Occipital lobe (tissue), 2 donors: ENCODE results near the gene SLCO1A2. TPM values are rescaled to one million over a fixed set of nuclear protein-coding genes. Genes with fewer than 3 reads are reported as not detected.
"Not testable (repeated sequence)": the region's sequence is repeated elsewhere in the genome, so short reads cannot be mapped to it uniquely, and the experiment has no call there.

Experiments used
- DNase-seq: peaks from one replicate; lab custom pipeline; 2025; lab: John Stamatoyannopoulos, UW
- total RNA-seq: library from RNA; depleted of rRNA; stranded (reverse); fragments of >200 nt; gene quantifications from one replicate; pipeline ENCODE4 v1.2.3, GENCODE V29; 2014

Gene SLCO1A2
- total RNA-seq = 8.3 TPM

- DNase-seq = no peak
These were observed at the start of gene SLCO1A2 for GRCh38 chr12:21334771-21335325. TSS of gene SLCO1A2 (minus strand) at chr12:21334917. CDS start at chr12:21334647, 270 bp downstream.

GRCh38 chr12:21384261-21384660 lies 49.5 kb upstream of the SLCO1A2 start:
- DNase-seq = no peak

DNA sequence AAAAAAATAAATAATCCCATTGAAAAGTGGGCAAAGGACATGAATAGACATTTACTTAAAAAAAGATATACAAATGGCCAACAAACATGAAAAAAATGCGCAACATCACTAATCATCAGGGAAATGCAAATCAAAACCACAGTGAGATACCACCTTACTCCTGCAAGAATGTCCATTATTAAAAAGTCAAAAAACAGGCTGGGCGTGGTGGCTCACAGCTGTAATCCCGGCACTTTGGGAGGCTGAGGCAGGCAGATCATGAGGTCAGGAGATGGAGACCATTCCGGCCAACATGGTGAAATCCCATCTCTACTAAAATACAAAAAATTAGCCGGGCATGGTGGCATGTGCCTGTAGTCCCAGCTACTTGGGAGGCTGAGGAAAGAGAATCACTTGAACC lies 46.6 kb upstream of the SLCO1A2 start:
- DNase-seq = not testable (repeated sequence)

DNA sequence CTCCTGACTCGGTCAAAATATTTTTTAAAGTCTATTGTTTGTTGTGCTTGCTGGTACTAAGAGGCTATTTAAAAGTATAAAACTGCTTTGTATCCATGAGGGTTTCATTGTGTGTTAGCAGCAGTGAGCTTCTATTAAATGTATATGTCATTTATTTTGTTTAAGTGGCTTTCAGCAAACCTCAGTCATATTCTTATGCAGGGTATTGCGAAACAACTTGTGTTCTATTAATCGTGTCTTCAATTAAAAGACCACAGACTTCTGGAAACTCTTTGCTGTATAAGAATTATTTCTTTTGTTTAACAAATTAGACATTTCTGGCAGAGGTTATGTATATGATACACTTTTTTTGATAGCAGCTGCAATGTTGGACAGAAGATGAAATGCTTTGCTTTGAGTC lies 44.5 kb upstream of the SLCO1A2 start:
- DNase-seq = no peak

- no peak for DNase-seq
These were observed 37.9 kb upstream of the SLCO1A2 start, which contains the start of gene IAPP for GRCh38 chr12:21372602-21373001. TSS of gene IAPP (plus strand) at chr12:21372902. CDS start at chr12:21373352, 450 bp downstream.

- no peak for DNase-seq
These were observed 36.2 kb upstream of the SLCO1A2 start for GRCh38 chr12:21370845-21371449.

DNA sequence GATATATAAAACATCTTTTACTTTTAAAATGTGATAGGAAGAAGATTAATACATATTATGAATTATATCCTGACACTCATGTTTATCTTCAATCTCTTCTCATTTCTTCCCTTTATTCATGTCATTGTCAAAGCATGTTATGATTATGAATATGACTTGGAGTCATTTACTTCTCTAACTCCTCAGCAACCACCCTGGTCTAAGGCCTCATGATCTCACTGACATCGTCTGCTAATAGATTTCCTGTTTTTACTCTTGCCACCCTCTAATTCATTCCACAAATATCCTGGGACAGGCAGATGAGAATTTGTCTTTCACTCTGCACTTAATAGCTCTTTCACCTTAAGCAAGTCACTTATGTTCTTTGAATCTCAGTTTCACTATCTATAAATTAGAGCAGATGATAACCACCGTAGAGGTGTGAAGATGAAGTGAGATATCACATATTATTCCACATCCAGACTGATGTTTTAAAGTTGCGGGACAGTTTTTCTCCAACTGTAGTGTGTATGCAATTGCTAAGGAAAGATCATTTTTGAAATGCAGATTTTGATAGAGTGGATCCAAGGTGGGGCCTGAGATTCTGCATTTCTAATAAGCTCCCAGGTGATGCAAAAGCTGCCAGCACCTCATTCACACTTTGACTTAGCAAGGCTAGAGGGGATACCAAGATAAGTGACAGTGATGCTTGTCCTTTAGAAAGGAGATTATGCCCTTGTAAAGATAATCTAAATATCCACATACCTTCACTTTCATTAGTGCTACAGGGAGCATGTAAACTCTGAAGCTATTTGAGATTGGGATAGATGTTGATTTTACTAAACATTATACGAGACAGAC lies 34.6 kb upstream of the SLCO1A2 start:
- DNase-seq = no peak

DNA sequence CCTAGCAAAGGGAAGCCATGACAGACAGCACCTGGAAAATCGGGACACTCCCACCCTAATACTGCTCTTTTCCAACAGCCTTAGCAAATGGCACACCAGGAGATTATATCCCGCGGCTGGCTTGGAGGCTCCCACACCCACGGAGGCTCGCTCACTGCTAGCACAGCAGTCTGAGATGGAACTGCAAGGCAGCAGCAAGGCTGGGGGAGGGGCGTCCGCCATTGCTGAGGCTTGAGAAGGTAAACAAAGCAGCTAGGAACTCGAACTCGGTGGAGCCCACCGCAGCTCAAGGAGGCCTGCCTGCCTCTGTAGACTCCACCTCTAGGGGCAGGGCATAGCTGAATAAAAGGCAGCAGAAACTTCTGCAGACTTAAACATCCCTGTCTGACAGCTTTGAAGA lies 25.9 kb upstream of the SLCO1A2 start:
- DNase-seq = not testable (repeated sequence)

DNA sequence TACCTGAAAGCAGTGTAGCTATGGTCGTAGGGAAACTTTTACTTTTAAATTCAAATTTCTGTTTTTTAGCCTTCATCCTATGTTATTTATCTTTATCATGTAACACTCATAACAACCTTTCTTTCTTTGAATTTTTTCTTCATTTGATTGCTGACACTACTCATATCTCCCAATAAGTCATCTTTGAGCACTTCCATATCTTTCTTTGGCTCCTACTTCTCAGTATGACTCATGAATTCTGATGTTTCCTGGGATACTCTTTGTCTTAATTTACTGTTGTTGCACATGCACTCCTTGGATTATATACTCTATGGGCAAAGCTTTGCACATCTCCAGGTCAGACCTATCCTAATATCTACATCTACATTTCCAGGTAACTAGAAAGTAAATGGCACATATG lies 19.9 kb upstream of the SLCO1A2 start:
- DNase-seq = no peak

DNA sequence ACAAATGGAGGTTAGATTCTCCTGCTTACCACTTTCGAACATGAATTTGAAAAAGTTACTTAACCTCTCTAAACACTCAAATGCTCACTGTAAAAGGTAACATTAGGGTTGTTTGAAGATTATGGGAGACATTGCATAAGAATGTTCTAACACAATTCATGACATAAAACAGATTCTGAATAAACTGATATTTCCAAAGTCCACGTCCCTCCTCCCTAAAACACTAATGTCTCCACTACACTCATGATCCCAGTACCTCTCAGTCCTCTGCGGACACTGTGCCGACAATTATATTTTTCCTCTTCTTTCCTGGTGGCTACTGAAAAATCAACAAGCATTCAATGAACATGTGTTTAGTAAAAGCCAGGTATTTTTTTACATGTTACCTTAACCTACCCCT lies 19.2 kb upstream of the SLCO1A2 start:
- no peak for DNase-seq

DNA sequence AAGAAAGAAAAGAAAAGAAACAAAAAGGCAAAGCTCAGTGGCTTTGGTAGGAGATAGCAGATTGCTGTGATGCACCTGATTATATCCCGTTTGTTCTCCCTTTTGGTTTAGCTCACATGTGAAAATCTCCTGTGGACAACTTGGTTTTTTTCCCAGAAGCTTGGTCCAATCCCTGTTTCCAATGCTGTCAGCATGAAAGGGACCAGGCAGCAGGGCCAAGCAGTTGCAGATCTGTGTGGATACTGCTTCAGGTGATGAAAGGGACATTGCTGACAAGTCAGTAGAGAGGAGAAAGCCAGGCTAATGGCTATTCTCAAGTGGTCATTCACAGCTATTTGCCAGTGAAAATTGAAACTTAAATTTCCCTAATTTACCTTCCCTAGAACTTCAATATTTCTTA lies 18.8 kb upstream of the SLCO1A2 start:
- no peak for DNase-seq

DNA sequence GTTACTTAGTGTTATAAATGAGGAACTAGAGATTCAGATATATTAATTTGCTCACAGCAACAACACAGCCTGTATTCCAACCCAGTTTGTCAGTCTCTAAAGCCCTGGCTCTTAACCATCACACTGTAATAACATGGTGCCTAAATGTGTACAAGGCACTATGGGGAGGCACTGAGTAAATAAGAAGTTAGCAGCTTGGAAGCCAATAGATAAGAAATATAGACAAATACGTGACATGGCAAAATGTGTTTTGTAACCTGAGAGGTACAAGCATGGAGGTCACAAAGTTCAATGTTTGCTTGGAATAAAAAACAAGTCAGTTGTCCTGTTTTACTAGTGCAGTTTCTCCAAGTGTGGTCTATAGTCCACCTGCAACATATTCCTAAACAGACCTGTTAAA lies 16.3 kb upstream of the SLCO1A2 start:
- DNase-seq = no peak

- no peak for DNase-seq
These were observed 12.0 kb upstream of the SLCO1A2 start for GRCh38 chr12:21346542-21347205.

DNA sequence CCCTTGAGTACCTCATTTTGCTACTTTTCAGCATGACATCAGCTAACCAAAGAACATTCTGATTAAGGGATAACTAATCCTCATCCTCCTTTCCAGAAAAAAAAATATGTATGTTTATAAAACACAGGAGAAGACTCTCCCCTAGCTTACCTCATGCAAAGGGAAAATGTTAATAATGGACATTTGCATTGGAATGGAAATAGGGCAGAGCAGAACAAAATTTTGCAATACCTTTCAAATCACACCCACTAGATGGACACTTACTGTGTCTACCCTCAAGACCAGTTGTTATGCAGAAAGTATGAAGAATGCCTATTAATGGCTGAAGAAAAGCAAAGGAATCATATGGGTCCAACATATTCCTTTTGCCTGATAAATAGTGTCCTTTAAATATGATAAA lies 8.9 kb upstream of the SLCO1A2 start:
- no peak for DNase-seq

DNA sequence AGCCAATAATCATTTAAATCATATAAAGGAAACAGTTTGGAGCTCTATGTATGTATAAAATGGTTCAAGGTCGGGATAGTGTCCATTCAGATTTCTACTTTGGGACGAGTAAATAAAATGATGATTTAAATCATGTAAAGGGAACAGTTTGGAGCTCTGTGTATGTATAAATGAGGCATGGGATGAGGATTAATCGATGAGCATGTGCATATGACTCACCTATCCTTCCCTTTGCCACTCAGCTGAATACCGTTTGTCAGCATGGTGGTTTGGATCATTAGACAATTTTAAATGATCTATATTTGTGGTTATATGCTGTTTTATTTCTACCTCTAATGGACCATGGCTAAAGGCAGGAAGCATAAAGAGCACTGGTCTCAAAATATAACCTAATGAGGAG lies 7.1 kb upstream of the SLCO1A2 start:
- no peak for DNase-seq

GRCh38 chr12:21340403-21340802 lies 5.7 kb upstream of the SLCO1A2 start:
- DNase-seq = no peak

DNA sequence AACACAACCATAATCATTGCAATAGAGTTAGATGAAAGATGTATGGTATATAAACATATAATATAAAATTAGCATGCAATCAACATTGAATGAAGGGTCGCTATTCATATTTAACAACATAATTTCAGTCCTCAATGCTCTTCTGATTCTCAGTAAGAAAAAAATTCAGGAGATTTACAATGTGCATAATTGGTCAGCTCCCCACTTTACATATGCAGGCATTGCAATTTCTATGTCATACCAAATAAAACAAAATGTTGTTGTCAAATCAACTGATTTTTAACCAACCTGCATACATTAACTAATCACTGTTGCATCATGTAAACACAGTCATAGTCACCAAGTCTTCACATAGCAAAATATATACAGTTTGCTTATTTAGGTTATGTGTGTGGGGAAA lies 5.2 kb upstream of the SLCO1A2 start:
- DNase-seq = no peak

GRCh38 chr12:21337959-21338744 lies 3.4 kb upstream of the SLCO1A2 start:
- DNase-seq = no peak

GRCh38 chr12:21337453-21337852 lies 2.7 kb upstream of the SLCO1A2 start:
- no peak for DNase-seq

- DNase-seq = no peak
These were observed 1.9 kb upstream of the SLCO1A2 start for GRCh38 chr12:21336656-21337055.

DNA sequence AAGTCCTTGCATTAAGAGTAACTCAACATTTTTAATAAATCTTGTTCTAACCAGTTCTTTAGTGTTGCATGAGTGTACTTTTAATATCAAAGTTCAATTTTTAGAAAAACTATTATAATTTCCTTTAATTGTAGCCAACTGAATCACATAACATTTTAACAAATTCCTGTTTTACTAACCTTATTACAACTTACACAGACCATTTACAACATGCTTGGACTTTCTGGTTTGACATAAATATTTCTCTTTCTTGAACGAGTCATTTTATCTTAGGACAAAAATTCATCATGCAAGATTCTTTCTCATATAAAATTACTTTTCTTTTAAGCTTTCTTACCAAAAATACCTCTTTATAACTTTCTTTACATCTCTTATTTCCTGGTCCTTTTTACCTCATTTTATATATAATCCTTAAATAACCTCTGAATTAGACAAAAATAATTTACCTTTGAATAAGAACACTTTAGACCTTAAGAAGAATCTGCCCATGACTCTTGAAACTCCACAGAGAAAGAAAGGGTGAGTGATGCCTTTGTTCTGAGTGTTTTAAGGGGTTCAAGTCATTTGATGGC lies 3.9 kb downstream of the SLCO1A2 start:
- DNase-seq = no peak
